Measurements from ENCODE around the gene PAFAH1B2. TPM values are rescaled to one million over a fixed set of nuclear protein-coding genes. Genes with fewer than 3 reads are reported as not detected.

PAFAH1B2 gene
- total RNA-seq, 1 experiment from 2014 or later: 154 TPM

DNA sequence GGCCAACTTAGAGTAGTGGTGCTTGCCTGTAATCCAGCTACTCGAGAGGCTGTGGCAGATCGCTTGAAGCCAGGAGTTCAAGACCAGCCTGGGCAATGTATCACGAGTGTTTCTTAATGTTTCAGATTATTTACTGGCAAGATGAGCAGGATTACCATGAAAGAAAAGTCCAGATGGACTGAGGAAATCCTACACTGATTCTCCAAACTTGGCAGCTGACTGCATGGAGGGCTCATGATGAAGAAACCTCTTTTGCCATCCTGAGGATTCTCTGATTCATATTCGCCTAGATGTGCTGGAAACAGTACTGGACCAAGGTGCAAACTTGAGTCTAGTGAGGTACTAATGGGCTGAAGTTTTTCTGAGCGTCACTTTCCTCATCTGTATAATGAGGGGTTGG is 31.7 kb downstream of the PAFAH1B2 start:
- H2AFZ ChIP-seq (ENCODE audit: low read depth, low read length, poor library complexity, severe bottlenecking): no peak overlapping the region
- no peaks in the 10 kb centered on the region for H3K9me2 ChIP-seq (ENCODE audit: insufficient read depth)
- 0 out of 2 replicates have a peak overlapping the region, but pooled peaks have one; percentile 74 for H3K4me2 ChIP-seq (ENCODE audit: low read length)
- no peak overlapping the region for H3K4me3 ChIP-seq (replicated peaks in 1 of 2; ENCODE audit: low read depth in 1 of 2, low read length in 2 of 2)
- intact Hi-C loops (cut with micrococcal nuclease): no loop called here
- no peak overlapping the region for H3K27ac ChIP-seq (ENCODE audit: low read depth, low read length)
- CTCF ChIA-PET: no interaction called here
- 0 out of 2 replicates have a peak, but pooled peaks cover 6% of the 10 kb centered on the region for H3K79me2 ChIP-seq (ENCODE audit: insufficient read depth, low read length)
- no peak for TF ChIP-seq SRF (IDR thresholded peaks at IDR 0.05; ENCODE audit: low read depth)
- no peak for TF ChIP-seq TCF7L2 (IDR thresholded peaks at IDR 0.05; ENCODE audit: borderline replicate concordance, extremely low read depth, insufficient read depth, insufficient read length)
- no peak for TF ChIP-seq EZH2phosphoT487 (IDR thresholded peaks at IDR 0.05; ENCODE audit: borderline replicate concordance)
- TF ChIP-seq SIN3A (IDR thresholded peaks at IDR 0.05; ENCODE audit: low read depth): no peak
- TF ChIP-seq JUND (IDR thresholded peaks at IDR 0.05): no peak
- TF ChIP-seq ELF1 (IDR thresholded peaks at IDR 0.05; ENCODE audit: borderline replicate concordance, low read depth): no peak
- TF ChIP-seq ZFX (IDR thresholded peaks at IDR 0.05): no peak
- no peak for TF ChIP-seq POLR2A (IDR thresholded peaks at IDR 0.05; ENCODE audit: borderline replicate concordance, extremely low read depth, insufficient read depth, insufficient read length)
- TF ChIP-seq, protein P1, sequence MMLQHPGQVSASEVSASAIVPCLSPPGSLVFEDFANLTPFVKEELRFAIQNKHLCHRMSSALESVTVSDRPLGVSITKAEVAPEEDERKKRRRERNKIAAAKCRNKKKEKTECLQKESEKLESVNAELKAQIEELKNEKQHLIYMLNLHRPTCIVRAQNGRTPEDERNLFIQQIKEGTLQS (IDR thresholded peaks at IDR 0.05): no peak
- RAD21 ChIA-PET (ENCODE audit: low non-redundant PET in 1 of 2, low total read pairs in 2 of 2, uncharacterized antibody in 2 of 2, unreplicated experiment in 2 of 2): no interaction called here
- H3K9ac ChIP-seq (ENCODE audit: low read length): no peak overlapping the region
- DNase-seq (ENCODE audit: low read depth, low spot score) (no peak), ATAC-seq (no peak)
- H4K20me1 ChIP-seq (ENCODE audit: insufficient read depth): no peaks in the 10 kb centered on the region
- no peaks in the 10 kb centered on the region for H3K9me3 ChIP-seq (ENCODE audit: control insufficient read depth in 1 of 2, insufficient read depth in 1 of 2, low read depth in 1 of 2, low read length in 2 of 2)
- peaks cover 39 to 77% of the 10 kb centered on the region in 2 experiments for H3K4me1 ChIP-seq (ENCODE audit: control insufficient read depth in 1 of 2, insufficient read depth in 2 of 2, low read length in 2 of 2)
- no peaks in the 10 kb centered on the region for H3K27me3 ChIP-seq (ENCODE audit: insufficient read depth, low read length)
- H3K36me3 ChIP-seq (ENCODE audit: control insufficient read depth in 1 of 2, insufficient read depth in 2 of 2, low read length in 2 of 2): peaks cover 0 to 7% of the 10 kb centered on the region in 2 experiments; a peak in 1 of 4 replicates
- POLR2A ChIA-PET: no interaction called here
- no TSS peak for BruUV-seq (replicated peaks)

DNA sequence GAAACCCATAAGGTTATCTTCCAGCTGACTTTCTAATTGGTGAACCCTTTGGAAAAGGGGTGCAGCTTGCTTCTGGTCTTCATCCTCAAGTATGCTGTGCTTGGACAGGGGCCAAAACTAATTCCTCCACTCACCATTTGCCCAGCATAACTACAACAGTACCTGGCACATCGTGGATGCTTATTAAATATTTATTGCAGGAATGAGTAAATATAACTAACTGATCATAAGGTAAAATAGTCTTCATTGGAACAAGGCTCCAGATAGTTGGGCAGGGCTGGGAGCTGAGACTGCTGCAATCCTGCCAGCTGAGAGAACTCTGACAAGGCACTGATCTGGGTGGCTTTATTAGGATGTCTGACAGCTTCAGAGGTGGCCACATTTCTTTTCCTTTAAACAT is 32.1 kb downstream of the PAFAH1B2 start:
- Histone ChIP-seq H3K79me2 (ENCODE audit: insufficient read depth, low read length) (0 out of 2 replicates have a peak, but pooled peaks cover 6% of the 10 kb centered on the region), H4K20me1 (ENCODE audit: insufficient read depth) (no peaks in the 10 kb centered on the region), H3K4me2 (ENCODE audit: low read length) (no peak overlapping the region), H3K9me3 (ENCODE audit: control insufficient read depth in 1 of 2, insufficient read depth in 1 of 2, low read depth in 1 of 2, low read length in 2 of 2) (no peaks in the 10 kb centered on the region), H3K4me3 (replicated peaks in 1 of 2; ENCODE audit: low read depth in 1 of 2, low read length in 2 of 2) (no peak overlapping the region), H2AFZ (ENCODE audit: low read depth, low read length, poor library complexity, severe bottlenecking) (no peak overlapping the region), H3K9me2 (ENCODE audit: insufficient read depth) (no peaks in the 10 kb centered on the region), H3K36me3 (ENCODE audit: control insufficient read depth in 1 of 2, insufficient read depth in 2 of 2, low read length in 2 of 2) (peaks cover 0 to 7% of the 10 kb centered on the region in 2 experiments; a peak in 1 of 4 replicates), H3K9ac (ENCODE audit: low read length) (no peak overlapping the region), H3K4me1 (ENCODE audit: control insufficient read depth in 1 of 2, insufficient read depth in 2 of 2, low read length in 2 of 2) (peaks cover 43 to 79% of the 10 kb centered on the region in 2 experiments), H3K27me3 (ENCODE audit: insufficient read depth, low read length) (no peaks in the 10 kb centered on the region), H3K27ac (ENCODE audit: low read depth, low read length) (no peak overlapping the region)
- intact Hi-C loops (cut with micrococcal nuclease): no loop called here
- ChIA-PET RAD21 (ENCODE audit: low non-redundant PET in 1 of 2, low total read pairs in 2 of 2, uncharacterized antibody in 2 of 2, unreplicated experiment in 2 of 2) (no interaction called here), CTCF (no interaction called here), POLR2A (no interaction called here)
- ATAC-seq (no peak), DNase-seq (ENCODE audit: low read depth, low spot score) (no peak)
- no TSS peak for BruUV-seq (replicated peaks)
- no peak for TF ChIP-seq CBX3 (IDR thresholded peaks at IDR 0.05; ENCODE audit: low read depth)
- TF ChIP-seq, protein P2, sequence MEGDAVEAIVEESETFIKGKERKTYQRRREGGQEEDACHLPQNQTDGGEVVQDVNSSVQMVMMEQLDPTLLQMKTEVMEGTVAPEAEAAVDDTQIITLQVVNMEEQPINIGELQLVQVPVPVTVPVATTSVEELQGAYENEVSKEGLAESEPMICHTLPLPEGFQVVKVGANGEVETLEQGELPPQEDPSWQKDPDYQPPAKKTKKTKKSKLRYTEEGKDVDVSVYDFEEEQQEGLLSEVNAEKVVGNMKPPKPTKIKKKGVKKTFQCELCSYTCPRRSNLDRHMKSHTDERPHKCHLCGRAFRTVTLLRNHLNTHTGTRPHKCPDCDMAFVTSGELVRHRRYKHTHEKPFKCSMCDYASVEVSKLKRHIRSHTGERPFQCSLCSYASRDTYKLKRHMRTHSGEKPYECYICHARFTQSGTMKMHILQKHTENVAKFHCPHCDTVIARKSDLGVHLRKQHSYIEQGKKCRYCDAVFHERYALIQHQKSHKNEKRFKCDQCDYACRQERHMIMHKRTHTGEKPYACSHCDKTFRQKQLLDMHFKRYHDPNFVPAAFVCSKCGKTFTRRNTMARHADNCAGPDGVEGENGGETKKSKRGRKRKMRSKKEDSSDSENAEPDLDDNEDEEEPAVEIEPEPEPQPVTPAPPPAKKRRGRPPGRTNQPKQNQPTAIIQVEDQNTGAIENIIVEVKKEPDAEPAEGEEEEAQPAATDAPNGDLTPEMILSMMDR (IDR thresholded peaks at IDR 0.05 in 2 of 3, conservative IDR thresholded peaks at IDR 0.05 in 1 of 3; ENCODE audit: borderline replicate concordance in 1 of 3, insufficient read depth in 1 of 3, low read depth in 2 of 3, low read length in 2 of 3): no peak
- TF ChIP-seq EGR1 (IDR thresholded peaks at IDR 0.05; ENCODE audit: low read depth): no peak
- TF ChIP-seq ELF1 (IDR thresholded peaks at IDR 0.05; ENCODE audit: borderline replicate concordance, low read depth): no peak
- TF ChIP-seq, protein P1 (IDR thresholded peaks at IDR 0.05): no peak
- TF ChIP-seq POLR2AphosphoS5 (IDR thresholded peaks at IDR 0.05; ENCODE audit: low read depth, low read length): no peak
- TF ChIP-seq, protein P3, sequence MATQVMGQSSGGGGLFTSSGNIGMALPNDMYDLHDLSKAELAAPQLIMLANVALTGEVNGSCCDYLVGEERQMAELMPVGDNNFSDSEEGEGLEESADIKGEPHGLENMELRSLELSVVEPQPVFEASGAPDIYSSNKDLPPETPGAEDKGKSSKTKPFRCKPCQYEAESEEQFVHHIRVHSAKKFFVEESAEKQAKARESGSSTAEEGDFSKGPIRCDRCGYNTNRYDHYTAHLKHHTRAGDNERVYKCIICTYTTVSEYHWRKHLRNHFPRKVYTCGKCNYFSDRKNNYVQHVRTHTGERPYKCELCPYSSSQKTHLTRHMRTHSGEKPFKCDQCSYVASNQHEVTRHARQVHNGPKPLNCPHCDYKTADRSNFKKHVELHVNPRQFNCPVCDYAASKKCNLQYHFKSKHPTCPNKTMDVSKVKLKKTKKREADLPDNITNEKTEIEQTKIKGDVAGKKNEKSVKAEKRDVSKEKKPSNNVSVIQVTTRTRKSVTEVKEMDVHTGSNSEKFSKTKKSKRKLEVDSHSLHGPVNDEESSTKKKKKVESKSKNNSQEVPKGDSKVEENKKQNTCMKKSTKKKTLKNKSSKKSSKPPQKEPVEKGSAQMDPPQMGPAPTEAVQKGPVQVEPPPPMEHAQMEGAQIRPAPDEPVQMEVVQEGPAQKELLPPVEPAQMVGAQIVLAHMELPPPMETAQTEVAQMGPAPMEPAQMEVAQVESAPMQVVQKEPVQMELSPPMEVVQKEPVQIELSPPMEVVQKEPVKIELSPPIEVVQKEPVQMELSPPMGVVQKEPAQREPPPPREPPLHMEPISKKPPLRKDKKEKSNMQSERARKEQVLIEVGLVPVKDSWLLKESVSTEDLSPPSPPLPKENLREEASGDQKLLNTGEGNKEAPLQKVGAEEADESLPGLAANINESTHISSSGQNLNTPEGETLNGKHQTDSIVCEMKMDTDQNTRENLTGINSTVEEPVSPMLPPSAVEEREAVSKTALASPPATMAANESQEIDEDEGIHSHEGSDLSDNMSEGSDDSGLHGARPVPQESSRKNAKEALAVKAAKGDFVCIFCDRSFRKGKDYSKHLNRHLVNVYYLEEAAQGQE (IDR thresholded peaks at IDR 0.05; ENCODE audit: low read depth): no peak
- TF ChIP-seq, protein P4, sequence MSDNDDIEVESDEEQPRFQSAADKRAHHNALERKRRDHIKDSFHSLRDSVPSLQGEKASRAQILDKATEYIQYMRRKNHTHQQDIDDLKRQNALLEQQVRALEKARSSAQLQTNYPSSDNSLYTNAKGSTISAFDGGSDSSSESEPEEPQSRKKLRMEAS (IDR thresholded peaks at IDR 0.05): no peak
- TF ChIP-seq CEBPB (IDR thresholded peaks at IDR 0.05; ENCODE audit: low read depth): no peak
- TF ChIP-seq EZH2phosphoT487 (IDR thresholded peaks at IDR 0.05; ENCODE audit: borderline replicate concordance): no peak

Data from HCT116 (cell line).